NT2/D1 (cell line): Measurements from ENCODE around the gene UBE2Q2.
"Not testable (repeated sequence)": the region's sequence is repeated elsewhere in the genome, so short reads cannot be mapped to it uniquely, and the experiment has no call there.

Experiments used
- DNase-seq: peaks from one replicate; pipeline ENCODE4 v3.0.0-alpha.2; 2011; ENCODE audit warnings: low read depth, low spot score
- H3K27me3 ChIP-seq: 2 replicates; pipeline ENCODE4 v1.6.0; 2011; ENCODE audit warnings: mild to moderate bottlenecking; ENCODE audit not compliant: insufficient read length, insufficient read depth
- H3K36me3 ChIP-seq: 2 replicates; pipeline ENCODE4 v1.6.1; 2011; ENCODE audit warnings: mild to moderate bottlenecking, low read length, mixed read lengths; ENCODE audit not compliant: insufficient read depth, insufficient read length
- H3K4me1 ChIP-seq: 2 replicates; pipeline ENCODE4 v1.5.1; 2011; ENCODE audit not compliant: insufficient read depth, insufficient read length
- H3K4me3 ChIP-seq: 2 replicates; pipeline ENCODE4 v1.5.1; 2011; ENCODE audit warnings: low read depth; ENCODE audit not compliant: insufficient read length
- H3K9ac ChIP-seq: 2 replicates; pipeline ENCODE4 v1.6.0; 2011; ENCODE audit warnings: low read depth; ENCODE audit not compliant: insufficient read length
- H3K9me3 ChIP-seq: 2 replicates; pipeline ENCODE4 v1.5.1; 2011; ENCODE audit warnings: mild to moderate bottlenecking, low read length; ENCODE audit not compliant: insufficient read depth
- SUZ12 ChIP-seq: IDR thresholded peaks from 2 replicates; pipeline ENCODE4 v1.6.1; 2011; ENCODE audit not compliant: insufficient read length, insufficient read depth; ENCODE audit errors: extremely low read depth
- YY1 ChIP-seq: IDR thresholded peaks from 2 replicates; pipeline ENCODE4 v1.6.1; 2011; ENCODE audit not compliant: insufficient read length, insufficient read depth
- ZNF274 ChIP-seq: IDR thresholded peaks from 2 replicates; pipeline ENCODE4 v1.6.1; 2011; ENCODE audit warnings: mild to moderate bottlenecking, low read depth, low read length

The UBE2Q2 gene

GRCh38 chr15:75900577-75900976 is 57.3 kb downstream of the UBE2Q2 start:
- Histone ChIP-seq H3K36me3 (peaks cover 17% of the 10 kb centered on the region), H3K4me3 (no peak overlapping the region), H3K27me3 (no peaks in the 10 kb centered on the region), H3K9me3 (no peaks in the 10 kb centered on the region), H3K9ac (no peak overlapping the region), H3K4me1 (peaks cover 4% of the 10 kb centered on the region)
- no peak for TF ChIP-seq ZNF274
- no peak for TF ChIP-seq YY1
- TF ChIP-seq SUZ12 = no peak
- DNase-seq = no peak

- Histone ChIP-seq H3K4me3 (no peak overlapping the region), H3K4me1 (peaks cover 4% of the 10 kb centered on the region), H3K9ac (no peak overlapping the region), H3K27me3 (no peaks in the 10 kb centered on the region), H3K36me3 (peaks cover 31% of the 10 kb centered on the region), H3K9me3 (no peaks in the 10 kb centered on the region)
- TF ChIP-seq YY1 (no peak), SUZ12 (no peak), ZNF274 (no peak)
- no peak for DNase-seq
These were observed 58.9 kb downstream of the UBE2Q2 start for GRCh38 chr15:75902129-75902557.

- Histone ChIP-seq H3K36me3 (peaks cover 35% of the 10 kb centered on the region), H3K4me3 (peak within 1 kb of the TSS; percentile 95), H3K27me3 (no peaks in the 10 kb centered on the region), H3K9me3 (no peaks in the 10 kb centered on the region), H3K4me1 (peaks cover 4% of the 10 kb centered on the region), H3K9ac (peak within 1 kb of the TSS; percentile 98)
- DNase-seq = peak; percentile 90
- no peak for TF ChIP-seq YY1
- no peak for TF ChIP-seq SUZ12
- no peak for TF ChIP-seq ZNF274
These were observed 60.3 kb downstream of the UBE2Q2 start, which contains the start of gene FBXO22 for GRCh38 chr15:75903331-75904239. Gene FBXO22 (plus strand): TSS chr15:75903878. CDS start chr15:75903964, 86 bp downstream.

GRCh38 chr15:75905231-75905630 is 62.0 kb downstream of the UBE2Q2 start:
- Histone ChIP-seq H3K9me3 (no peaks in the 10 kb centered on the region), H3K4me1 (peaks cover 4% of the 10 kb centered on the region), H3K27me3 (no peaks in the 10 kb centered on the region), H3K4me3 (no peak overlapping the region), H3K9ac (no peak overlapping the region), H3K36me3 (peaks cover 48% of the 10 kb centered on the region)
- TF ChIP-seq ZNF274 (no peak), SUZ12 (no peak), YY1 (no peak)
- DNase-seq = no peak

GRCh38 chr15:75910355-75910754 is 67.1 kb downstream of the UBE2Q2 start:
- not testable (repeated sequence) for H3K9ac ChIP-seq, H3K4me3 ChIP-seq, H3K9me3 ChIP-seq, H3K4me1 ChIP-seq, H3K27me3 ChIP-seq, DNase-seq
- H3K36me3 ChIP-seq = peaks cover 62% of the 10 kb centered on the region

- Histone ChIP-seq H3K9ac (no peak overlapping the region), H3K4me1 (no peaks in the 10 kb centered on the region), H3K9me3 (no peaks in the 10 kb centered on the region), H3K4me3 (no peak overlapping the region), H3K36me3 (peaks cover 66% of the 10 kb centered on the region), H3K27me3 (no peaks in the 10 kb centered on the region)
- TF ChIP-seq YY1 (no peak), SUZ12 (no peak)
- no peak for DNase-seq
These were observed 73.7 kb downstream of the UBE2Q2 start for GRCh38 chr15:75916978-75917377.

GRCh38 chr15:75918135-75918534 is 74.9 kb downstream of the UBE2Q2 start:
- TF ChIP-seq SUZ12 (no peak), ZNF274 (no peak), YY1 (no peak)
- Histone ChIP-seq H3K27me3 (no peaks in the 10 kb centered on the region), H3K9ac (no peak overlapping the region), H3K36me3 (peaks cover 75% of the 10 kb centered on the region), H3K4me3 (no peak overlapping the region), H3K4me1 (no peaks in the 10 kb centered on the region), H3K9me3 (no peaks in the 10 kb centered on the region)
- DNase-seq = no peak
